Upper lobe of right lung (tissue), 1 donor: ENCODE results near the gene USP17L20. TPM values are rescaled to one million over a fixed set of nuclear protein-coding genes. Genes with fewer than 3 reads are reported as not detected.
A peak's percentile ranks its signal among the peaks of the same experiment; 100 is the strongest.
"Not testable (repeated sequence)": the region's sequence is repeated elsewhere in the genome, so short reads cannot be mapped to it uniquely, and the experiment has no call there.

Experiments used
- ATAC-seq: fragments of 200-7000 bp; cut with Tn5 transposase; one replicate; pipeline ENCODE4 v1.9.1; 2020; ENCODE audit warnings: mild to moderate bottlenecking, moderate library complexity
- DNase-seq: peaks from one replicate; pipeline ENCODE4 v3.0.0-alpha.2; 2020
- H3K27ac ChIP-seq: fragments of 200-600 bp; one replicate; pipeline ENCODE4 v1.8.0; 2022
- H3K27me3 ChIP-seq: fragments of 200-600 bp; one replicate; pipeline ENCODE4 v1.8.0; 2022; ENCODE audit warnings: mild to moderate bottlenecking
- H3K36me3 ChIP-seq: fragments of 200-600 bp; one replicate; pipeline ENCODE4 v1.8.0; 2022
- H3K4me1 ChIP-seq: fragments of 200-600 bp; one replicate; pipeline ENCODE4 v1.8.0; 2022
- H3K4me3 ChIP-seq: fragments of 200-600 bp; one replicate; pipeline ENCODE4 v1.8.0; 2022; ENCODE audit warnings: mild to moderate bottlenecking
- H3K9me3 ChIP-seq: fragments of 200-600 bp; one replicate; pipeline ENCODE4 v1.8.0; 2022
- intact Hi-C: fragments of 100-400 bp; cut with DNase I; formaldehyde crosslinking; loops from one replicate; pipeline ENCODE4 v1.11.0; 2022
- long read RNA-seq: library from polyadenylated mRNA; unstranded; transcript quantifications from one replicate; pipeline ENCODE4 v2.0.0, GENCODE V29; 2021
- total RNA-seq: library from RNA; stranded (reverse); fragmentation: NEBNext Ultra II Directional; extraction: Animal tissue kit (Norgen Biotek cat#: 25700); gene quantifications from one replicate; pipeline ENCODE4 v1.2.1, GENCODE V29; 2021
- donor health status: DM: no; HTN: yes; CAD: no; lungs with severe emphysema.

The USP17L20 gene
- total RNA-seq: not detected
- long read RNA-seq: 0 reads

GRCh38 chr4:9257824-9258223 is at the start of gene USP17L20:
TSS of gene USP17L20 (plus strand) at chr4:9258124. CDS start at chr4:9258124, 0 bp downstream.
- DNase-seq, H3K27me3 ChIP-seq, H3K36me3 ChIP-seq, ATAC-seq, intact Hi-C loops, H3K9me3 ChIP-seq, H3K4me1 ChIP-seq, H3K4me3 ChIP-seq, H3K27ac ChIP-seq: not testable (repeated sequence)

- intact Hi-C loops, ATAC-seq: not testable (repeated sequence)
These were observed 47.6 kb upstream of the USP17L20 start, which contains the start of gene USP17L10 for GRCh38 chr4:9210357-9210756. TSS of gene USP17L10 (plus strand) at chr4:9210657. CDS start at chr4:9210657, 0 bp downstream.

GRCh38 chr4:9214701-9215100 is 43.2 kb upstream of the USP17L20 start:
- H3K9me3 ChIP-seq, H3K4me1 ChIP-seq, intact Hi-C loops, H3K27me3 ChIP-seq, H3K36me3 ChIP-seq, ATAC-seq, H3K27ac ChIP-seq, H3K4me3 ChIP-seq: not testable (repeated sequence)
- peak; percentile 18 for DNase-seq

More at GRCh38 chr4:9210357-9210756, 47.6 kb upstream of the USP17L20 start, which contains the start of gene USP17L10:
- not testable (repeated sequence) for H3K4me1 ChIP-seq, H3K27ac ChIP-seq, H3K27me3 ChIP-seq, H3K9me3 ChIP-seq, DNase-seq, H3K36me3 ChIP-seq, H3K4me3 ChIP-seq

- H3K27ac ChIP-seq, DNase-seq, intact Hi-C loops, H3K4me3 ChIP-seq, H3K4me1 ChIP-seq, H3K27me3 ChIP-seq, H3K9me3 ChIP-seq, ATAC-seq, H3K36me3 ChIP-seq: not testable (repeated sequence)
These were observed 42.8 kb upstream of the USP17L20 start, which contains the start of gene USP17L11 for GRCh38 chr4:9215105-9215504. TSS of gene USP17L11 (plus strand) at chr4:9215405. CDS start at chr4:9215405, 0 bp downstream.

GRCh38 chr4:9219852-9220251 is 38.1 kb upstream of the USP17L20 start, which contains the start of gene USP17L12:
TSS of gene USP17L12 (plus strand) at chr4:9220152. CDS start at chr4:9220152, 0 bp downstream.
- H3K9me3 ChIP-seq, H3K36me3 ChIP-seq, DNase-seq, H3K4me1 ChIP-seq, H3K27ac ChIP-seq, H3K27me3 ChIP-seq, ATAC-seq, H3K4me3 ChIP-seq, intact Hi-C loops: not testable (repeated sequence)

- intact Hi-C loops, H3K4me1 ChIP-seq, H3K9me3 ChIP-seq, ATAC-seq, H3K4me3 ChIP-seq, DNase-seq, H3K36me3 ChIP-seq, H3K27me3 ChIP-seq, H3K27ac ChIP-seq: not testable (repeated sequence)
These were observed 33.3 kb upstream of the USP17L20 start, which contains the start of gene USP17L13 for GRCh38 chr4:9224596-9224995. TSS of gene USP17L13 (plus strand) at chr4:9224896. CDS start at chr4:9224896, 0 bp downstream.

- intact Hi-C loops: not testable (repeated sequence)
- DNase-seq: peak; percentile 7
These were observed 27.7 kb upstream of the USP17L20 start for GRCh38 chr4:9230249-9230648.

GRCh38 chr4:9234085-9234484 is 23.8 kb upstream of the USP17L20 start, which contains the start of gene USP17L15:
TSS of gene USP17L15 (plus strand) at chr4:9234385. CDS start at chr4:9234385, 0 bp downstream.
- intact Hi-C loops, ATAC-seq: not testable (repeated sequence)

More at GRCh38 chr4:9230249-9230648, 27.7 kb upstream of the USP17L20 start:
- not testable (repeated sequence) for H3K36me3 ChIP-seq, ATAC-seq, H3K9me3 ChIP-seq, H3K27me3 ChIP-seq, H3K27ac ChIP-seq, H3K4me1 ChIP-seq, H3K4me3 ChIP-seq

GRCh38 chr4:9238461-9238860 is 19.5 kb upstream of the USP17L20 start:
- H3K27me3 ChIP-seq, H3K4me3 ChIP-seq, intact Hi-C loops, H3K27ac ChIP-seq, H3K4me1 ChIP-seq, H3K36me3 ChIP-seq, ATAC-seq, H3K9me3 ChIP-seq: not testable (repeated sequence)
- DNase-seq: peak; percentile 38

More at GRCh38 chr4:9234085-9234484, 23.8 kb upstream of the USP17L20 start, which contains the start of gene USP17L15:
- not testable (repeated sequence) for H3K4me3 ChIP-seq, H3K36me3 ChIP-seq, DNase-seq, H3K4me1 ChIP-seq, H3K27ac ChIP-seq, H3K27me3 ChIP-seq, H3K9me3 ChIP-seq

- H3K36me3 ChIP-seq, intact Hi-C loops, DNase-seq, H3K27me3 ChIP-seq, ATAC-seq, H3K4me3 ChIP-seq, H3K9me3 ChIP-seq, H3K4me1 ChIP-seq, H3K27ac ChIP-seq: not testable (repeated sequence)
These were observed 14.3 kb upstream of the USP17L20 start, which contains the start of gene USP17L17 for GRCh38 chr4:9243579-9243978. TSS of gene USP17L17 (plus strand) at chr4:9243879. CDS start at chr4:9243879, 0 bp downstream.

- H3K4me3 ChIP-seq, intact Hi-C loops, H3K36me3 ChIP-seq, H3K27ac ChIP-seq, H3K27me3 ChIP-seq, ATAC-seq, H3K9me3 ChIP-seq, H3K4me1 ChIP-seq: not testable (repeated sequence)
- DNase-seq: peak; percentile 4
These were observed 9.8 kb upstream of the USP17L20 start, which contains the start of gene USP17L18 for GRCh38 chr4:9247953-9248680. TSS of gene USP17L18 (plus strand) at chr4:9248630. CDS start at chr4:9248630, 0 bp downstream.

GRCh38 chr4:9253078-9253477 is 4.8 kb upstream of the USP17L20 start, which contains the start of gene USP17L19:
TSS of gene USP17L19 (plus strand) at chr4:9253378. CDS start at chr4:9253378, 0 bp downstream.
- H3K9me3 ChIP-seq, H3K4me3 ChIP-seq, ATAC-seq, H3K4me1 ChIP-seq, intact Hi-C loops, H3K36me3 ChIP-seq, H3K27me3 ChIP-seq, H3K27ac ChIP-seq, DNase-seq: not testable (repeated sequence)

GRCh38 chr4:9262572-9262971 is 4.6 kb downstream of the USP17L20 start, which contains the start of gene USP17L21:
TSS of gene USP17L21 (plus strand) at chr4:9262872. CDS start at chr4:9262872, 0 bp downstream.
- intact Hi-C loops: not testable (repeated sequence)

GRCh38 chr4:9267319-9267718 is 9.4 kb downstream of the USP17L20 start, which contains the start of gene USP17L22:
TSS of gene USP17L22 (plus strand) at chr4:9267619. CDS start at chr4:9267619, 0 bp downstream.
- DNase-seq, H3K27me3 ChIP-seq, intact Hi-C loops: not testable (repeated sequence)

More at GRCh38 chr4:9262572-9262971, 4.6 kb downstream of the USP17L20 start, which contains the start of gene USP17L21:
- not testable (repeated sequence) for H3K36me3 ChIP-seq, DNase-seq, H3K9me3 ChIP-seq, H3K4me1 ChIP-seq, ATAC-seq, H3K27ac ChIP-seq, H3K27me3 ChIP-seq, H3K4me3 ChIP-seq

More at GRCh38 chr4:9267319-9267718, 9.4 kb downstream of the USP17L20 start, which contains the start of gene USP17L22:
- H3K9me3 ChIP-seq, H3K27ac ChIP-seq, H3K4me3 ChIP-seq, H3K4me1 ChIP-seq, ATAC-seq, H3K36me3 ChIP-seq: not testable (repeated sequence)
